NCI-H1930 (cell line): ENCODE measurements around the gene PCDHB16.
"Not testable (repeated sequence)": the region's sequence is repeated elsewhere in the genome, so short reads cannot be mapped to it uniquely, and the experiment has no call there.

Experiments used
- DNase-seq, 2 experiments: peaks; one replicate each; lab custom pipeline; 2025; lab: John Stamatoyannopoulos, UW

PCDHB16 gene

GRCh38 chr5:141182248-141182647 lies at the start of gene PCDHB16:
TSS of gene PCDHB16 (plus strand) at chr5:141182387. CDS start at chr5:141182560, 173 bp downstream.
- no peak for DNase-seq

DNA sequence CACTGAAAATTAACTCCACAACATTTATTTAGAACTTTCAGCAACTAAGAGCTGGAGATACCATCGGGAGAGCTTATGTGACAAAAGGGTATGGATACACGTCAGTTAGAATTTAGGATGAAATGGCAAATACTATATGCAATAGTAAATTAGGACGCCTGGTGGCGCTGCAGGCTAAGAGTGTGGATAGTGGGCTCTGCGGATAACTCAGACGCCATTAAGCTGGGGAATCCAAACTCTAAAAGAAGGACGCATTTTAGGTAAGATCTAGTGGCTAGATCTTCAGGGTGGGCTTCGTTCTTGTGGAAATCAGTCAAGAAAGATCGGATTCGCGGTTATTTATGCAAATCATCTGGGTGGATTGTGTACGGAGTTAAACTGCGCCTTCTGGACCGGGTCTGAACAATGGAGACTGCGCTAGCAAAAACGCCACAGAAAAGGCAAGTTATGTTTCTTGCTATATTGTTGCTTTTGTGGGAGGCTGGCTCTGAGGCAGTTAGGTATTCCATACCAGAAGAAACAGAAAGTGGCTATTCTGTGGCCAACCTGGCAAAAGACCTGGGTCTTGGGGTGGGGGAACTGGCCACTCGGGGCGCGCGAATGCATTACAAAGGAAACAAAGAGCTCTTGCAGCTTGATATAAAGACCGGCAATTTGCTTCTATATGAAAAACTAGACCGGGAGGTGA lies 47.0 kb upstream of the PCDHB16 start, which contains the start of gene PCDHB5:
PCDHB5 (plus strand) TSS at position 177 of the 688 bp plus-strand sequence; CDS start at position 406, 229 bp downstream.
- DNase-seq = peak; percentile 10 to 77

DNA sequence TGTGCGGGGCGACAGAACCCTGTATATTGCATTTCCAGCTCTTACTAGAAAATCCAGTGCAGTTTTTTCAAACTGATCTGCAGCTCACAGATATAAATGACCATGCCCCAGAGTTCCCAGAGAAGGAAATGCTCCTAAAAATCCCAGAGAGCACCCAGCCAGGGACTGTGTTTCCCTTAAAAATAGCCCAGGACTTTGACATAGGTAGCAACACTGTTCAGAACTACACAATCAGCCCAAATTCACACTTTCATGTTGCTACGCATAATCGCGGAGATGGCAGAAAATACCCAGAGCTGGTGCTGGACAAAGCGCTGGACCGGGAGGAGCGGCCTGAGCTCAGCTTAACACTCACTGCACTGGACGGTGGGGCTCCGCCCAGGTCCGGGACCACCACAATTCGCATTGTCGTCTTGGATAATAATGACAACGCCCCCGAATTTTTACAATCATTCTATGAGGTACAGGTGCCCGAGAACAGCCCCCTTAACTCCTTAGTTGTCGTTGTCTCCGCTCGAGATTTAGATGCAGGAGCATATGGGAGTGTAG lies 46.4 kb upstream of the PCDHB16 start:
- DNase-seq = no peak

- DNase-seq = not testable (repeated sequence)
Measured at GRCh38 chr5:141137346-141137745, 44.8 kb upstream of the PCDHB16 start.

GRCh38 chr5:141149812-141150211 lies 32.4 kb upstream of the PCDHB16 start, which contains the start of gene PCDHB6:
TSS of gene PCDHB6 (plus strand) at chr5:141150057. CDS start at chr5:141150258, 201 bp downstream.
- no peak for DNase-seq

GRCh38 chr5:141150224-141150992 lies 31.8 kb upstream of the PCDHB16 start:
- DNase-seq = no peak

- no peak for DNase-seq
Measured at GRCh38 chr5:141150993-141151325, 31.2 kb upstream of the PCDHB16 start.

- not testable (repeated sequence) for DNase-seq
Measured at GRCh38 chr5:141151632-141152031, 30.6 kb upstream of the PCDHB16 start.

DNA sequence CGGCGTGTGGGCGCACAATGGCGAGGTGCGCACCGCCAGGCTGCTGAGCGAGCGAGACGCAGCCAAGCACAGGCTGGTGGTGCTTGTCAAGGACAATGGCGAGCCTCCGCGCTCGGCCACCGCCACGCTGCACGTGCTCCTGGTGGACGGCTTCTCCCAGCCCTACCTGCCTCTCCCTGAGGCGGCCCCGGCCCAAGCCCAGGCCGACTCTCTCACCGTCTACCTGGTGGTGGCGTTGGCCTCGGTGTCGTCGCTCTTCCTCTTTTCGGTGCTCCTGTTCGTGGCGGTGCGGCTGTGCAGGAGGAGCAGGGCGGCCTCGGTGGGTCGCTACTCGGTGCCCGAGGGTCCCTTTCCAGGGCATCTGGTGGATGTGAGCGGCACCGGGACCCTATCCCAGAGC lies 30.1 kb upstream of the PCDHB16 start:
- not testable (repeated sequence) for DNase-seq

DNA sequence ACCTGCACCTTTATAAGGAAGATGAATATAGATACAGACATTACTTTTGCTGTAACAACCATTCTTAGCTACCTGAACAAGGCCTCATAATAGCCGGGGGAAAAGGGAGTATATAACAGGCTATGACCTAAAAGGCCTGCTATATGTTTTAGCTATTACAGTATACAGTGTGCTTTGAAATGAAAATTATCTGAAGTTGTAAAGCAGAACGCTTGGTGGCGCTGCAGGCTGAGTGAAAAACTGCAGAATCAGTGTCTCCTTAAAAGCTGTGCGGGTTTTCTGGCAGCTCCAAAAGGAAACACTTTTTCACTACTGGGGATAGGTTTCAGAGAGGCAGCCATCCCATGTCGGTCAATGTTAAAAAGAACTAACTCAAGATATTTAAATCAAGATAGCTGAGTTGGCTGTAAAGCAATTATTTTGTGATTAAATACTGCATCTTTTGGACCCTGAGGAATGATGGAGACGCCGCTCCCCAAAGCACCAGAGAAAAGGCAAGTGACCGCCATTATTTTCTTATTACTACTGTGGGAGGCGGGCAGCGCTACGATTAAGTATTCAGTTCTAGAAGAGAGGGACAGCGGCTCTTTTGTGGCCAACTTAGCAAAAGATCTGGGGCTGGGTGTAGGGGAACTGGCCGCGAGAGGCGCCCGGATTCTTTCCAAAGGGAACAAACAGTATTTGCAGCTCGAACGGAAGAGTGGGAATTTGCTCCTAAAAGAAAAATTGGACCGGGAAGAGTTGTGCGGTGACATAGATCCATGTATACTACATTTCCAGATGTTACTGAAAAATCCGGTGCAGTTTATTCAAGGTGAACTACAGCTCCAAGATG lies 26.4 kb upstream of the PCDHB16 start:
- no peak for DNase-seq

- DNase-seq = not testable (repeated sequence)
Measured at GRCh38 chr5:141157356-141157755, 24.8 kb upstream of the PCDHB16 start.

GRCh38 chr5:141157901-141158300 lies 24.3 kb upstream of the PCDHB16 start:
- not testable (repeated sequence) for DNase-seq

DNA sequence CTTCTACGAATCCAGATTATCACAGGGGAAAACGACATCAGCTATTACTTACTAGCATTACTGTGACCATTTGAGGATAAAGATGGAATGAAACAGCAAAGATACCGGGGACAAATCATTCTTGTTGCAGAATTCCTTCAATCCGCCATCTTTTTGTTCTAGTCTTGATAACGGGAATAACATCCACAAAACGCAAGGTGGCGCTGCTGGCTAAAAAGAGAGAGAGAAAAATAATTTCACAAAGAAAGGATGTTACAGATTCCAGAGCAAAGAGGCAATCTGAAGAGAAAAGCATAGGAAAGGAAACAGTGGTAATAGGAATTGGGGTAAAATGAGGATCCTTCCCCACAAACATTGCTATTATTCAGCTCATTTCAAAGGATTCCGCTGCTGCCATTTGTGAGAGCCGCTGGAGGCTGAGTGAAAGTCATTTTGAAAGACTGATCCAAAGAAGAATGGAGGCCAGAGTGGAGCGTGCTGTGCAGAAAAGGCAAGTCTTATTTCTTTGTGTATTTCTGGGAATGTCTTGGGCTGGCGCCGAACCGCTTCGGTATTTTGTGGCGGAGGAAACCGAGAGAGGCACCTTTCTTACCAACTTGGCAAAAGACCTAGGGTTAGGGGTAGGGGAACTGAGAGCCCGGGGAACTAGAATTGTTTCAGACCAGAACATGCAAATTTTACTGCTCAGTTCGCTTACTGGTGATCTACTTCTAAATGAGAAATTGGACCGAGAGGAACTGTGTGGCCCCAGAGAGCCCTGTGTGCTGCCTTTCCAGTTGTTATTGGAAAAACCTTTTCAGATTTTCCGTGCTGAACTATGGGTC lies 9.6 kb upstream of the PCDHB16 start, which contains the start of gene PCDHB7:
PCDHB7 (plus strand) TSS at position 264 of the 824 bp plus-strand sequence; CDS start at position 456, 192 bp downstream.
- DNase-seq = peak in 1 of 2 experiments; percentile 6

GRCh38 chr5:141174291-141175104 lies 7.7 kb upstream of the PCDHB16 start:
- DNase-seq = not testable (repeated sequence)

- DNase-seq = no peak
Measured at GRCh38 chr5:141175933-141176332, 6.3 kb upstream of the PCDHB16 start.

DNA sequence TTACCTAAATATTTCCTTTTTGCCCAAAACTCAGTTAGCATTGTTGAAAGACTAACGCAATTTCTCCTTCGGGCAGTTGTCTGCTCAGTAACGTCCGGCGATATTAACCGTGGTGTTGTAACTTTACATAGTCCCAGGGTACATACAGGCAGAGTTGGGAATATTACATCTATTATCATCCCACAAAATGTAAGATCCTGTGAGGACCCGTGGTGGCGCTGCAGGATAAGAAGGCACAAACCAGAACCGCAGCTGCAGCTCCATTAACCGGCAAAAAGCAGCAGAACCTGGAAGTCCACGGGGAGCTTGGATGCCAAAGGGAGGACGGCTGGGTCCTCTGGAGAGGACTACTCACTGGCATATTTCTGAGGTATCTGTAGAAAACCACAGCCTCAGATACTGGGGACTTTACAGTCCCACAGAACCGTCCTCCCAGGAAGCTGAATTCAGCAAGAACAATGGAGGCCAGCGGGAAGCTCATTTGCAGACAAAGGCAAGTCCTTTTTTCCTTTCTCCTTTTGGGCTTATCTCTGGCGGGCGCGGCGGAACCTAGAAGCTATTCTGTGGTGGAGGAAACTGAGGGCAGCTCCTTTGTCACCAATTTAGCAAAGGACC lies 4.5 kb upstream of the PCDHB16 start, which contains the start of gene PCDHB8:
PCDHB8 (plus strand) TSS at position 214 of the 615 bp plus-strand sequence; CDS start at position 459, 245 bp downstream.
- peak; percentile 19 to 47 for DNase-seq

DNA sequence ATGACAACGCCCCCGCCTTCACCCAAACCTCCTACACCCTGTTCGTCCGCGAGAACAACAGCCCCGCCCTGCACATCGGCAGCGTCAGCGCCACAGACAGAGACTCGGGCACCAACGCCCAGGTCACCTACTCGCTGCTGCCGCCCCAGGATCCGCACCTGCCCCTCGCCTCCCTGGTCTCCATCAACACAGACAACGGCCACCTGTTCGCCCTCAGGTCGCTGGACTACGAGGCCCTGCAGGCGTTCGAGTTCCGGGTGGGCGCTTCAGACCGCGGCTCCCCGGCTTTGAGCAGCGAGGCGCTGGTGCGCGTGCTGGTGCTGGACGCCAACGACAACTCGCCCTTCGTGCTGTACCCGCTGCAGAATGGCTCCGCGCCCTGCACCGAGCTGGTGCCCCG lies 2.8 kb upstream of the PCDHB16 start:
- DNase-seq = not testable (repeated sequence)

- DNase-seq = not testable (repeated sequence)
Measured at GRCh38 chr5:141179876-141180275, 2.3 kb upstream of the PCDHB16 start.

- no peak for DNase-seq
Measured at GRCh38 chr5:141180313-141180712, 1.9 kb upstream of the PCDHB16 start.
